GM18870 (cell line): ENCODE results near the gene DUS1L.

Experiments used
- ATAC-seq: cut with Tn5 transposase; IDR thresholded peaks from one replicate; pipeline ENCODE4 v1.9.1; 2021; ENCODE audit warnings: moderate library complexity; ENCODE audit not compliant: unreplicated experiment

Gene DUS1L

DNA sequence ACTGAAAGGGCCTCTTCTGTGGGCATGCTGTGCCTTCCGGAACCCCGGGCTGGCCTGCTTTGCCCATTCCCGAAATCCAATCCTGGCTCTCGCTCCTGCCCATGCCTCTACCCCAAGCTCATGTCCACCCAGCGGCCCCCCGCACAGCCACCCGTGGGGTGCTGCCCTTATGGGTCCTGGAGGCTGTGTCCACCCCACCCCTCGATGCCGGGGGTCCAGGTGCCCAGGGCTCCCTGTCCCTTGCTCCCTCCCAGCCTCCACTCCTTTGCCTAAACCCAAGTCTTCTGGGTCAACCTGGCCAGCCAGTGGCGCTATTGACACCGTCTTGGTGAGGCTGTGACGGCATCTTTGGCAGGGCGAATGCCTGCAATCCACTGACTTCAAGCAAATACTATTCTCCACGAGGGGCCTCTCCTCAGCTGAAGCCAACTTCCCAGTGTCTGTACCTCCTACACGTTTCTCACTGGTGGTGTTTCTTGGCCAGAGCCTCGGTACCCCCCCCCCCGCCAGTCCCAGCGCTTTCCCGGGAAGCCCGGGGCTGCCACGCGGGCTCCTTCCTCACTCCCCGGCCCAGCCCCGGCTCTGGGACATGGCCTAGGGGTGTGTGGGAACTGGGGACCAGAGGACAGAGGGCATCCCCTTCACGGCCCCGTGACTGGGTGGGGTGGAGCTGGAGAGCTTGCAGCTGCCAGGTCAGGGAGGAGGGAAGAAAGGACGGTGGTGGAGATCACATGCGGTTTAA, 12.2 kb upstream of the DUS1L start:
- ATAC-seq: no peak

DNA sequence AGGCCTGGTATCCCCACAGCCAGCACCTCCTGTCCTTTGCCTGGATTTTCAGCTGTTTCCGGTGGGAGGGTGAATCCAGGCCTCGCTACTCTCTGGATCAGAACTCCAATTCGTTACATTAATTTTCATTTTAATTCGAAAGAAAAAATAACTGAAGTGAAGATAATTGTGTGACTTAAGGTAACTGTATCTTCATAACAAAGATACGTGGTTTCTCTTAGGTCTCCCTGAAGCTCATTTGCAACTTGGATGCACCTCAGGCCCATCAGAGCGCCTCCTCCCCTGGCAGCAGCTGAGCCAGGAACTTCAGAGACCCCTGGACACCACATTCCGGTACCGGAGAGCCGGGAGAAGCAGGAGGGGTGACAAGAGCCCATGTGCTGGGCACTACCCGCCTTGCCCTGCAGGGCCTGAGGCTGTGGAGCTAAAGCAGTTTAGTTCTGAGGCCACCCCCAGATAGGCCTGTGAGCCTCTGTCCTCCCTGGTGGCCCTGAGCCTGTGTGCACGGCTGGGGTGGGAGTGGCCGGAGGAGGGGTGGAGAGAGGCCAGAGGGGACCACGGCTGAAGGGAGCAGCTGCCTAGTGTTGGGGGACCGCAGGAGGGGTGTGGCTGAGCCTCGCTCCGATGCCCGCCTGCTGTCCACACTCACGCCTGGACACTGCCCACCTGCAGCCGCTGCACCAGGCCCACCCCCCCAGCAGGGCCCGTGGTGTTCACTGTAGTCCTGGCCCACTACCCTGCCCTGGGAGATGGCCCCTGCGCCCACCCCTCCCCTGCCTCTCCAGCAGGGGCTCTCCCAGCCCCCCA, 11.4 kb upstream of the DUS1L start:
- no peak for ATAC-seq

DNA sequence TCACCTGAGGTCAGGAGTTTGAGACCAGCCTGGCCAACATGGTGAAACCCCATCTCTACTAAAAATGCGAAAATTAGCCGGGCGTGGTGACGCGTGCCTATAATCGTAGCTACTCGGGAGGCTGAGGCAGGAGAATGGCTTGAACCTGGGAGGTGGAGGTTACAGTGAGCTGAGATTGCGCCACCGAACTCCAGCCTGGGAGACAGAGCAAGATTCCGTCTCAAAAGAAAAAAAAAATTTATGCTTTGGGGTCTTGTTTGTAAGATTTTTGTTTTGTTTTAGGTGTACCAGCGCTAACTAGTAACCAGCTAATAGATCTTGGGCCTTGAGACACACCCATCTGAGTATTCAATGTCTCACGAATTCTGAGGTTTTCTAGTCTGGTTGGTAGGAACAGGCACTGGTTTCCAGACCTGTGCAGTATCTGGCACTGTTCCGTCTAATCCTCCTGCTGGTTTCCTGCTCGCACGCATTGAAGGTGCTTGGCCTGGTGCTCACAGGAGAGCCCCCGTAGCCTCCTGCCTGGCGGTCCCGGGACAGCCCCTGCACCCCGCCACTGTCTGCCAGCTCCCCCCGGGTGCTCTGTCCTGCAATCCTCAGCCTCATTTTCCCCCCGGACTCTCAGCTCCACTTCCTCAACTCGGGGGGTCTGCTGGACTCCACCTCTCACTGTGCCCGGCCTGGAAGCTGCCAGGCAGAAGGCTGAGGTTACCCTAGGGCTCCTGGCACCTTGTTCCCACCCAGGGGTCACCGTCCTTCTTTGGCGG, 10.6 kb upstream of the DUS1L start:
- ATAC-seq: no peak

DNA sequence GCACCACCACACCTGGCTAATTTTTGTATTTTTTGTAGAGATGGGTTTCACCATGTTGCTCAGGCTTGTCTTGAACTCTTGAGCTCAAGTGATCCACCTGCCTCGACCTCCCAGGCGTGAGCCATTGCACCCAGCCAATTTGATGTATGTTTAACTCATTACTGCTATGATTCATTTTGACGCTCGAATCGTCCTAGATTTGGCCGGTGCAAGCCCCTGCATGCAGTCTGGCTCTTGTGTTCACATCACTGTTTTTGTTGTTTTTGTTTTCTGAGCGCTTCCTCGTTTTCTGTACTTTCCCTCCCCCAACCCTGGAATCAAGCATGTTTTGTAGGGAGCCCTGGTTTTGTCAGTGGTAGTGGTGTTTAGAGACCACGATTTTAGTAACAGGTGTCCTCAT, 7.8 kb upstream of the DUS1L start:
- ATAC-seq: no peak

DNA sequence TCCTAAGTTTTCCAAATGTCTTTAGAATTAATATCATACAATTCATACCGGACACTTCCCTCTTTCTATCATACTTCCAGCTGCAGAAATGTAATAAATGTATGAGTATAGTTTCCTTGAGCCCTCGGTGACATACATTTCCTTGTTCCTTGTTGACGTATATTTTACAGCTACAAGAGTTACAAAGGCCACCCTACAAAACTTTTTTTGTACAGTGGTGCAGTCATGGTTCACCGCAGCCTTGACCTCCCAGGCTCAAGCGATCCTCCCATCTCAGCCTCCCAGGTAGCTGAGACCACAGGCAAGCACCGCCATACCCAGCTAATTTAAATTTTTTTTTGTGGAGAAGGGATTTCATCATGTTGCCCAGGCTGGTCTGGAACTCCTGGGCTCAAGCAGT, 7.2 kb upstream of the DUS1L start:
- no peak for ATAC-seq

DNA sequence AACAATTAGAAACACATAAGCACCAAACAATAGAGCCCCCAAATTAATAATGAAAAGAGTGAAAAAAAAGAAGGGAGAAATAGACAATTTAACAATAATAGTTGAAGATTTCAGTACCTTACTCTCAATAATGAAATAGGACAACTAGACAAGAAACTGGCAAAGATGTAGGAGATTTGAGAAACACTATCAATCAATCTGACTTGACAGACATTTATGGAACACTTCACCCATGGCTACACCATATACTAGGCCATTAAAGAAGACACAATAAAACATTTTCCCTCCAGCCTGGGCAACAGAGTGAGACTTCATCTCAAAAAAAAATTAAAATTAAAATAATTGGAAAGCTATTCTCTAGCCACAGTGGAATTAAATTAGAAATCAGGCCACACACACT, 5.0 kb upstream of the DUS1L start:
- ATAC-seq: no peak

DNA sequence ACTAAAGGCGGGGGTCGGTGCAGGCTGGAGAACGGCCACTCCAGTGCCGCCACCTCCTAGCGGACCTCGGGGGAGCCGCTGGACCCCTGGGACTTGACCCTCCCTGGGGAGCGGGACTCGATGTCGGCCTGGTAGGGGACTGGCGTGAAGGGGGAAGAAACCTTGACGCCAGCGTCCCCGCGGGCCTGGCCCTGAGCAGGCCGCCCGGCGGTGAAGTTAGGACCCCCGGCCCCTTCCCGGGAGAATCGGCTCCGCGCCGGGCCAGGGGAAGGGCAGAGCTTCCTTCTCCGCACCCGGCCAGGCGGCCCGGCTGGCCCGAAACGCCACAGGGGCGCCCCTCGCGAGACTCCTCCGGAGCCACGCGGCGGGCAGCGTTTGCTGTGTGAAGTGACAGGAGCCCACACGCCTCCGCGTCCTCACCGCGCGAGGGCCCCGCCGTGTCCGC, 389 bp downstream of the DUS1L start:
- ATAC-seq: no peak

DNA sequence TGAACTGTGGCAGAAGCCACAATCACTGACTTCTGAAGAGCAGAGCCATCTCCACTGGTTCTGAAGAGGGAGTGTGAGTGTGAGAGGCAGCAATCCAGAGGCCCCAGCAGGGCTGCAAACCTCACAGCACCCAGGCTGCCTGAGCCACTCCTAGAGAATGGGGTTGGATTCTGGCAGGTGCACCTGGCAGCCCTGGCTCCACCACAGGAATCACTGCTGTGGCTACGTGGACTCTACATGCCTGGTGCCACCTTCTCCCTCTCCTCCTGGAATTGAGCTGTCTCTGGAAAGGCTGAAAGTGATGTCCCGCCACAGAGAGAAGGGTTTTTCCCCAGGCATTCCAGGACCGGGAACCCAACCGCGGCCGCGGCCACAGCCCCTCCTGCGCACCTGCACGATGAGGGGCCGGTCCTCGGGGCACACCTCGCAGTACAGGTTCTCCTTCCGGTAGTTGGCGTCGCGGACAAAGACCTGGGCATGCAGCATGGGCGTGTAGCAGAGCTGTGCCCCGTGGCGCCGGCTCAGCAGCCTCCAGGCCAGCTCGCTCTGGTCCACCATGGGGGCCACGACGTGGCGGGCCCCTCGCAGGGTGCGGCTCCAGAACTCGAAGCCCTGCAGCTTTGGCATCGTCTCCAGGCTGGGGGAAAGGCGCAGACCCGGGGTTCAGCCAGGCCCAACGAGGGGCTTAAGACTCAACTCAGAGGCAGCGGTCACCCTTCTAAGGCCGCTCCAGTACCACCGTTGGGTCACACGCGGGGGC, 991 bp downstream of the DUS1L start:
- ATAC-seq: no peak

DNA sequence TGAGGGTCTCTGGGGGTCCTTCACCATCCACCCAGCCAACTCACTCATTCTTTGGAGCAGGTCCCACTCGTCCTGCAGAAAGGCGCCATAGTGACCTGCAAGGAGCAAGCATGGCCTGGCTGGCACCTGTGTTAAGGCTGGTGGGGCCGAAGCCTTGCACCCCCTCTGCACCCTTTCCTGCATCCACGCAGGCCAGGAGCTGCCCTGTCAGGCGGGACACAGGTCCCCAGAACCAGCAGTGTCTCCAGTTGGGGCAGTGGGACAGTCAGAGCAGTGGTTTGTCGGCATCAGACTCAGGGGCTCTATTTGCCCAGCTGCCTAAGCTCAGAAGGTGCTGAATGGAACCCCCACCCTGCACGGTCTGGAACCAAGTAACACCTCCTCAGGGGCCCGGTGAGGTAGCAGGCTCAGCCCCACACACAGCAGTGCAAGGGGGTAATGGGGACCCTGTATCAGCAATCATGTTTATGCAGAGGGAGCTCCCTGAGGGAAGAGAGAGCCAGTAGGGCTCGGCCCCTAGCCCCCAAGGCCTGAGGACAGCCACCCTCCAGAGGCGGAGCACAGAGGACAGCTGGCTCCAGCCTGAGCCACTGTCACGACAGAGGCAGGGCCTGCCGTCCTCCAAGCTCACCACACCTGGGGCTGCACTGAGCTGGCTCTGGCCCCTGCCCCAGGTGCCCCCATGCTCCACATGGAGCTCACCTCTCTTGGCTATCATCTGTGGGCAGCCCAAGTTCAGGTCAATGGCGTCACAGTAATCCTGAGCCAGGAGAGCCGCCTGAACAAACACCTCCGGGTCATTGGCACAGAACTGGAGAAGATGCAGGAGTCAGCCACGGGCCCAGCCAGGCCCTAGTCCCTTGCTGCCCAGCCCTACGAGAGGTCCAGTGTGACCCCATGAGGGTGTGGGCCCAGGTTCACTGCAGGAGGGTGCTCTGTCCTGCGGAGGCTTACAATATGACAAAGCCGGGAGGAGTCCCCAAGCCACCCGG, 1.9 kb downstream of the DUS1L start:
- no peak for ATAC-seq

DNA sequence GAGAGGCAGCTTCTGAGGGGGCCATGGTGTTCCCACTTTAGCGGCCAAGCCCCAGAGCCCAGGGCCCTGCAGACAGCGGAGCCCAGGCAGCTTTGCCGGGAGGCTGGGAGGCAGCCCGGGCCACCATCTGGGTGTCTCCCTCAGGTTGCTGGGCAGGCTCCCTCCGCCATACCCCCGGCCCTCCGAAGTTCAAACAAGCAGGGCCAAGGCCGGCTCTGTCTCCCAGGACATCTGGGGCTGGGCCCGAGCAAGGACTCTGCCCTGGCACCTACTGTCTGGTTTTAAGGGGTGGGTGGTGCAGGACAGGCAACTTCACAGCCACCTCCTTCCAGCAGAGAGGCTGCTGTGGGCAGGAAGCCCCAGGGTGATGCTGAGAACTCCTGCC, 2.6 kb downstream of the DUS1L start:
- ATAC-seq: no peak

DNA sequence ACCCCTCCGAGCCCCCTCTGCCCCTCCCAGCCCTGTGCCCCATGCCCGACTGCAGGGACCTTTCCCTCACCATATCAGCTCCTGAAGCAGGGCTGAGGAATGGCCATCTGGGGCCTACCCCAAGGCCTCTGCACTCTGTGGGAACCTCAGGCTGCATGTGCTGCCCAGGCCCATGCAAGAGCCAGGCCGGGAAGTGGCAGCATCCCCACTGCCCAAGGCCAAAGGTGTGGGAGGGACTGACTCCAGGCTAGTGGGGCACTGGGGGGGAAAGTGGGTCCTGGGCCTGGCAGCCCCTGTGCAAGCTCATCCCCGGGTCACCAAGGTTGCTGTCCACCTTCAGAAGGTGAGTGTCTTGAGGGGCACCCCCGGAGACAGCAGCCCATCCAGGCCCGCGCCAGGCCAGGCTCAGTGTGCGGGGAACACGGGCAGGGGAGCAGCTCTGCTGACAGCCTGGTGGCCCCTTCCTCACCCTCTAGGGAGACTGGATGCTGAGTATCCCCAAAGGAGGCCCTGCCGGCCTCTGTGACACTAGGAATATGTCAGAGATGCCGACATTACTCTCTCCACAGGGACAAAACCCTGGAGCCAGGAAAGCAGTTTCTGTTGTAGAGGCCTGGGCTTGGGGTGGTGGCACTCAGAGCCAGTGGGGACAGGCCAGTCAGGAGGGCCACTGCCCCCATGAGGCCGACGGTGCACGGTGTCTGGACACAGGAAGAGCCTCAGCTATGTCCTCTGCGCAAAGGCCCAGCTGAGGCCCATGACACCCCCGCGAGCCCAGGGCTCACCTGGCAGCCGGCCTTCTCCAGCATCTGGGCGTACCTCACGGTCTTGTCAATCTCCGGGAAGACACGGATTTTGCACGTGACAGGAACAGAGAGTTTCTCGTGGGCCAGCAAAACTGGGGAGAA, 3.3 kb downstream of the DUS1L start:
- no peak for ATAC-seq

DNA sequence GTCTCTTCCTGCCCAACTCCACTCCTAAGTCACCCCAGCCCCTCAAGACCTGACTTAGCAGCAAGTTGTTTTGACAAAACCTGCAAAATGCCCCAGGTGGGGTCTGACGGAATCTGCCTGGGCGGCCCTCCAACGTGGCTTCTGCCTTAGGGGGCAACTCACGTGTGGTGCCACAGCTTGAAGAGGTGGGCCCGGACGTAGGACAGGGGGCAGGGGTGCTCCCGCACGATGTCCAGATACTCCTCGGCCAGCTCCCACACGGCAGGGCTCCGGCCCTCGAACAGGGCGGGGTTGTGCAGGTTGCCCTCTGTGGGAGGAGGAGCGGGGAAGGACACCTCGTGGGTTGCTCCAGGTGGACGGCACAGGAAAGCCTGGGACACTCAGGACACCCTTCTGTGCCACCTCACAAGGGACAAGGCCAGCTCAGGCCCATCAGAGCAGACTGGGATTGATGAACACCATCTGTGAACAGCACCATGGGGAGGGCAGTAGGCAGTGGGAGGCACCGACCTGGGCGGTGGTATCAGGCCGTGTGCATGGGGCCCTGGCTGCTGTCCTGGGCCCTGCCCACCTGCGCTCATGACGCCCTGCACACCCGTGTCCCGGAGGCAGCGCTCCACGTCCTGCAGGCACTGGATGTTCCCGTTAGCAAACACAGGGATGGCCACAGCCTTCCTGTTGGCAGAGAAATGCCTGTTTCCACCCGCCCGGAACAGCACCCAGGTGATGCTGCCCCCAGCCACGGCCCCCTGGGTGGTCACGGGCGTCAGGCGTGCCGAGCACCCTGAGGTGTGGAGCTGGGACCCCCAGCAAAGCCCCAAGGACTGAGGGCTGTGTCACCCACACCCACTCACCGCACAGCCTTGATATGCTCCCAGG, 4.3 kb downstream of the DUS1L start:
- ATAC-seq: no peak

DNA sequence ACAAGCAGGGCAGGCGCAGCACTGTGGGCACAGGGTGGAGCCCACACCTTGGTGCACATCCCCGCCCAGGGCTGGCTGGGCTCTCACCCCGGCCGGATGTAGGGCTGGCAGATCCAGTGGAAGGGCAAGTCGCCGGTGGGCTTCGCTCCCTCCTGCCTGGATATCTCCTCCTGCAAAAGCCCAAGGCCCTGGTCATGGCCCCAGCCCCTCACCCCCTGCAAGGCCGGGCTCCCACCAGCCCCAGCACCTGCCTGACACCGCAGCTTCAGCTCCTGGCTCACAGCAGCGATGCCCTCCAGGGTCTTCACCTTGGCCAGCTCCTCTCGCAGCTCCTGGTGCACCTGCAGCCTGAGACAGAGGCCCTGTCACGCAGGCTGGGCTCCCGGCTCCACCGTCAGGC, 5.0 kb downstream of the DUS1L start:
- ATAC-seq: no peak

DNA sequence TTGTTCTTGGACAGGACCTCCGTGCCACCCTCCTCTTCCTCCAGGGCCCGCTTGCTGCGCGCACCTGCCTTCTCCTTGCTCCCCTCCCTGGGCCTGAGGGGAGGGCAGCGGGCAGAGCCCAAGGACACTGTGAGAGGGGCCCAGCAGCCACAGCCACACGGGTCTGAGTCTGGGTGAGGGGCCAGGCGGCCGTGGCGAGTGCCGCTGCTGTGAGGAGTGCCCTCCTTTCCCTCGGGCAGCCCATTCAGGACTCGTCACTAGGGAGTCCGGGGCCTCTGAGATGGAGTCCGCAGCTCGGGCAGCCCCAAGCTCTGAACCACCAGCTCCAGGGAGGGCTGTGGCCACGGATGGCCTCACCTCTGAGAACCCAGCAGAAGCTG, 5.6 kb downstream of the DUS1L start:
- ATAC-seq: no peak

DNA sequence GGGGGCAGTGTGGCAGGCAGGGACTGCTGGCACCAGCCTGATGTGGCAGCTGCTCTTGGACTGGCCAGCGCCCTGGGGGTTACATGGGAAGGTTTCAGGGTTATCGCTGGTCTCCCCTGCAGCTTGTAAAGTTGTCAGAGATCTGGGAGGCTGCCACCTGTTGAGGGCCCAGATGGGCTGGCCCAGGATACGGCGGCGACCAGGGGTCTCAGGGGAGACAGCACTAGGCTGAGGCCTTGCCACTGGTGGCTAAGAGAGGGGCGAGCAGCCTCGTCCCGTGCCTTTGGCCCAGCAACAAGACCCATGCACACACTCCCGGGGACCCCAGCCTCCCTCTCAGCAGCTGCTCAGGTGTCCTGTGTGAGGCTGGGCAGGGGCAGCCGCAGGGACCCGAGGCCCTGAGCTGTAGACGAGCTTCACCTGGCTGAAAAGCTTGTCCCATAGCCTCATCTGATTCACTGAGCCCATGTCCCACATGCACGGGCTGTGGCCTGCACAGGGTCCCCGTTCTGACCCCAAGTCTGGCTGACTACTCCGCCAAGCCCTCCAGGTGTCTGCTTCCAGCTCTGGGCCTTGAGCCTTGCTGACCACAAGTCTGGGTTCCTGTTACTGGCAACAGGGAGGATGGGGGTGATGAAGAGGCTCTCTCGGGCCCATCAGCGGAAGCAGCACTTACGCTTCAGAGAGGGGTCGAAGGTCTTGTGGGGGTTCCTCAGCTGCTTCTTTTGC, 6.2 kb downstream of the DUS1L start:
- ATAC-seq: no peak

DNA sequence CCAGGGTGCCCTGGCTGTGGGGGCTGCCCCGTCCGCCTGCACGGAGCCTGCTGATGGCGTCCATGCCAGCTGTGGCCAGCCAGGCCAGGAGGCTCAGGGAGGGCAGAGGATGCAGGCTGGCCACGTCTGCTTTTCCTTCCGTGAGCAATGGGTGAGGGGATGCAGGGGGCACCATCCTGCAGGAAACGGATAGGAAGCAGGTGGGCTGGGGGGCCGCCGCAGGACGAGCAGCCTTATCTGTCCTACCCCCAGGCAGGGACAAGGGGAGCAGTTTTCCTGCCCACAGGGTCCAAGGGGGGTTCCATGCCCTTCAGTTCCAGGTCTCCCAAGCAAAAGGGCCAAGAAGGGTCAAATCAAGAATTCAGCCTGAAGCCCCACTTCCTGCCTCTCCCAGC, 6.8 kb downstream of the DUS1L start:
- no peak for ATAC-seq

DNA sequence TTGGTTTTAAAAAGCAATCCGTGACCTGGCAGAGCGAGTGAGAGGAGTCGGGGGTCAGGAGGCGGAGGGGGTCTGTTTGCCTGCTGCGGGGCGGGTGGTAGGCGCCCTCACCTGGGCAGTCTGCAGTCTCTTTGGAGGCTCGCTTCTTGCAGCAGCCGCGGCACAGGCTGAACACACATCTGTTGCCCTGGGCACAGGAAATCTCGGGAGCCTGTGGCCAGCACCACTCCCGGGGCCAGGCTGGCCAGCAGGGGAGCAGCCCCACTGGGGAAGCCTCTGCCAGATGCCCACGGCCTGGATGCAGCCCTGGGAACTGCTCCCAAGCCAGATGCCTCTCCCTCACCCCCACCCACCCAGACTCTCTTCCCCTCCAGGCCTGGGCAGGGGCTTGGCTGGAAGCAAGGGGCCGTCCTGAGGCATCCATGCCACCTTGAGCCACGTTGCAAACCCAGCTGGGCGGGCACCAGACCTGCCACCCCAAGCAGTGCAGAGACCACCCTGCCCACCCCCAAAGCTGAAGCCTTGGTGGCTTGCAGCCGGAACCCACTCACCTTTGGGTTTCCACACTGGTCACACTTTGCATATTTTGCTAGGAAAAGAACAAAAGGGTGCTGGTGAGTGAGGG, 7.3 kb downstream of the DUS1L start:
- no peak for ATAC-seq
